ENCODE measurements around the gene SNTA1.
"Not testable (repeated sequence)": the region's sequence is repeated elsewhere in the genome, so short reads cannot be mapped to it uniquely, and the experiment has no call there.

The SNTA1 gene

DNA sequence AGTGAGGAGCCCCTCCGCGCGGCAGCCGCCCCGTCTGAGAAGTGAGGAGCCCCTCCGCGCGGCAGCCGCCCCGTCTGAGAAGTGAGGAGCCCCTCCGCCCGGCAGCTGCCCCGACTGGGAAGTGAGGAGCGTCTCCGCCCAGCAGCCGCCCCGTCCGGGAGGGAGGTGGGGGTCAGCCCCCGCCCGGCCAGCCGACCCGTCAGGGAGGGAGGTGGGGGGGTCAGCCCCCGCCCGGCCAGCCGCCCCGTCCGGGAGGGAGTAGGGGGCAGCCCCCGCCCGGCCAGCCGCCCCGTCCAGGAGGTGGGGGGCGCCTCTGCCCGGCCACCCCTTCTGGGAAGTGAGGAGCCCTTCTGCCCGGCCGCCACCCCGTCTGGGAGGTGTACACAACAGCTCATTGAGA, 54.2 kb downstream of the SNTA1 start:
- not testable (repeated sequence) for DNase-seq

DNA sequence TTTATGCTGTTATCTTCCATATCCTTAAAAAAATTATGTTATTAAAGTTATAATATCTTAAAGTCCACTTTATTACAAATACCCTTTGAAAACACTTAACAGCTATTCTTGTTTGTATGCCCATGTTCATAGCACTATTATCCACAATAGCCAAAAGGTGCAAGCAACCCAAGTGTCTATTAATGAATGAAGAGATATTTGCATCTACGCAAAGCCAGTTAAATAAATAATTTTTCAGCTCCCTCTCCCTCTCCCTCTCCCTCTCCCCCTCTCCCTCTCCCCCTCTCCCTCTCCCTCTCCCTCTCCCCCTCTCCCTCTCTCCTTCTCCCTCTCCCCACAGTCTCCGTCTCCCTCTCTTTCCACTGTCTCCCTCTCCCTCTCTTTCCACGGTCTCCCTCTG, 55.3 kb downstream of the SNTA1 start:
- DNase-seq = no peak

DNA sequence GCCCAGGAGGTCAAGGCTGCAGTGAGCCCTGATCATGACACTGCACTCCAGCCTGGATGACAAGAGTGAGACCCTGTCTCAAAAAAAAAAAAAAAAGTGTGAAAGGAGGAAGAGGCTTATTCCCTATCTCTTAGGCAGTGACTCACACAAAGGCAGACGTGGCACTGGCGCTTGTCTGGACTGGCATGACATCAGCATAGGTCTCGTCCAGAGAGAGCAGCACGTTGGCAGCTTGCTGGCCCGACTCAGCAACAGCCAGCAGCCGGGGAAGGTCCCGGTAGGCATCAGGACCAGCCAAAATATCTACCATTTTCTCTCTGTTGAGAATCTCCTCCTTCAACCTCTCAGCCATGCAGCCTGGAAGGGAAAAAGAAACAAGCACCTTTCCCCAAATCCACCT, 56.4 kb downstream of the SNTA1 start:
- DNase-seq = no peak

DNA sequence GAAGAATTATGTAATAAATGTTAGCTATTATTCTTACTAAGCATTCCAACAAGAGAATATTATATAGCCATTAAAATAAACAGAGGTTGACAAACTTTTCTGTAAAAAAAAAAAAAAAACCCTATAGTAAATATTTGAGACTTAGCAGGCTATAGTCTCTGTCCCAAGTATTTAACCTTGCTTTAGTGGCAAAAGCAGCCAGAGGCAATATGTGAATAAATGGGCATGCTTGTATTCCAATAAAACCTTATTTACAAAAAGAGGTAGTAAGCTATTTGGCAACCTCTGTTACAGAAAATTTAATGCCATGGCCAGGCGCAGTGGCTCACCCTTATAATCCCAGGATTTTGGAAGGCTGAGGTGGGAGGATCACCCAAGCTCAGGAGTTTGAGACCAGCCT, 56.9 kb downstream of the SNTA1 start:
- no peak for DNase-seq

DNA sequence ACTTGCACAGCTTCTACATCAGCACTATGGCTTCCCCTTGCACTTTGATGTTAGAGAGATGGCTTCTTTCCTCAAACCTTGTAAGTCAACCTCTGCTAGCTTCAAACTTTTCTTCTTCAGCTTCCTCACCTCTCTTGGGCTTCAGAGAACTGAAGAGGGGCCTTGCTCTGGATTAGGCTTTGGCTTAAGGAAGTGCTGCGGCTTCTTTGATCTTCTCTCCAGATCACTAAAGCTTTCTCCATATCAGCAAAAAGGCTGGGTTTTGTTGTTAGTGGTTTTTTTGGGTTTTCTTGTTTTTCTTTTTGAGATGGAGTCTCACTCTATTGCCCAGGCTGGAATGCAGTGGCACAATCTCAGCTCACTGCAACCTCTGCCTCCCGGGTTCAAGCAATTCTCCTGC, 66.2 kb downstream of the SNTA1 start:
- no peak for DNase-seq

DNA sequence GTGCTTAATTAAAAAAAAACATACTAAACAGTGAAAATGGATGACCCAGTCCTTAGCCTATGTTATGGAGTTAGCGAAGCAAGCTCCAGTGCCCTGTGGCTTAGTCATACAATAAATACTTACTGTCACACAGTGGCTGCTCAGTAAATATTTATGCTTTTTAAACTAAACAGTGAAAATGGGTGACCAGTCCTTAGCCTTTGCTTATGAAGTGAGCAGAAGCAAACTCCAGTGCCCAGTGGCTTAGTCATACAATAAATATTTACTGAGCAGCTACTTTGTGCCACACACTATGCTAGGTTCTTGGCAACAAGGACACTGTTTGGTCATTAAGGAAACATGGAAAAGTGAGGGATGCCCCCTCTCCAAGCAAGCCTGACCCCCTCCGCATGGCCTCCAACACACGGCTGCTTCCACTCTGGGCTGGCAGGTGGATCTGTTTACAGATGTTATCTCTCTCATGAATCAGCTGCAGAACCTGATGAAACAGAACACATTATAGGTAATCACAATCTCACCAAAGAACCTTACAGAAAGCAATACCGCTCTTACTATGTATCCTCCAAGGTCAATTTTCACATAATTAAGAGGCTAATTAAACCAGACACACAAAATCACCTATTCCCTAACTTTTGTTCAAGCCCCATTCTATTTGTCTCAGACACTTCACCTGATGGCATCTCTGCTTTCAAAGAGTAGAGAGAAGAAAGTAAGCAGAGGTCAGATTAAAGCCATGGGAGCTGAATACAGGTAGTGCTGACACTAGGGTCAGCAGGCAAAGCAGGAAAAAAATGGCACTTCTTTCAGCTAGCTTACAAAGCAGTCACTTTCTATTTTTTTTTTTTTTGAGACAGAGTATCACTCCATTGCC, 69.6 kb downstream of the SNTA1 start:
- no peak for DNase-seq

DNA sequence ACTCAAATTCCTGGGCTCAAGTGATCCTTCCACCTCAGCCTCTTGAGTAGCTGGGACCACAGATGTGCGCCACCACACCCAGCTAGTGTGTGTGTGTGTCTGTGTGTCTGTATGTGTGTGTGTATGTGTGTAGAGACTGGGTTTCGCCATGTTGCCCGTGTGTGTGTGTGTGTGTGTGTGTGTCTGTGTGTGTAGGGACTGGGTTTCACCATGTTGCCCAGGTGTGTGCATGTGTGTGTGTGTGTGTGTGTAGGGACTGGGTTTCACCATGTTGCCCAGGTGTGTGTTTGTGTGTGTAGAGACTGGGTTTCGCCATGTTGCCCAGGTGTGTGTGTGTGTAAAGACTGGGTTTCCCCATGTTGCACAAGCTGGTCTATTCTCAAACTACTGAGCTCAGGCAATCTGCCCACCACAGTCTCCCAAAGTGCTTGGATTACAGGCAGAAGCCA, 70.5 kb downstream of the SNTA1 start:
- no peak for DNase-seq

DNA sequence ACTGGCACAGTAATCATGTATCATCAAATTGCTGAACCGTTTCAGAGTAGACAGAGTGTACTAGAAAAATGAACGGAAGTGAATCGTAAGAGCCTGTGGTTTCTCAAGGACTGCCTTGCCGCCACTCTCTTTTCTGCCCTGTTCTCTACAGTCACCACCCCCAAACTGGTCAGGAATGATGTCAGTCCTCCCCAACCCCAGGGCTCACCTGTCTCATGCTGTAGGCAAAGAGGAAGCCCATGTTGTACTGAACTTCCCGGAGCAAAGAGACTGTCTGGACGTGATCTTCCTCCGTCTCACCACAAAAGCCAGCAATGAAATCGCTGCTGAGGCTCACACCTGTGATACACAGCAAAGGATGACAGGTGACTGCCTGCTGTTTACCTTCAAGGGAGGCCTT, 73.3 kb downstream of the SNTA1 start:
- no peak for DNase-seq

DNA sequence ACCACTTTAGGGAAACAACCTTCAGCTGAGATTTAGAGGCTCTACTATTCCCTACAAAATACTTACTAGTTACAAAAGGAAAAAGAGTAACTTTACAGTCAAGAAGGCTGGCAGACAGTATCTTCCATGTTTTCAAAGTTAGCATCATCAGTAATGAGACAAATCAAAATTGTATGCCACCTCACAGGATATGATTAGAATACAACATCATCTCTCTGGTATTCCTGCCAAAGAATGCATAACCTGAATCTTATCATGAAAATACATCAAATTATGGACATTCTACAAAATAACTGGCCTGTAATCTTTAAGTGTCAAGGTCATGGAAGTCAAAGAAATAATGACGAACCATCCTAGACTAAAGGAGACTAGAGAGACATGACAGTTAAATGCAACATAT, 80.7 kb downstream of the SNTA1 start:
- no peak for DNase-seq

DNA sequence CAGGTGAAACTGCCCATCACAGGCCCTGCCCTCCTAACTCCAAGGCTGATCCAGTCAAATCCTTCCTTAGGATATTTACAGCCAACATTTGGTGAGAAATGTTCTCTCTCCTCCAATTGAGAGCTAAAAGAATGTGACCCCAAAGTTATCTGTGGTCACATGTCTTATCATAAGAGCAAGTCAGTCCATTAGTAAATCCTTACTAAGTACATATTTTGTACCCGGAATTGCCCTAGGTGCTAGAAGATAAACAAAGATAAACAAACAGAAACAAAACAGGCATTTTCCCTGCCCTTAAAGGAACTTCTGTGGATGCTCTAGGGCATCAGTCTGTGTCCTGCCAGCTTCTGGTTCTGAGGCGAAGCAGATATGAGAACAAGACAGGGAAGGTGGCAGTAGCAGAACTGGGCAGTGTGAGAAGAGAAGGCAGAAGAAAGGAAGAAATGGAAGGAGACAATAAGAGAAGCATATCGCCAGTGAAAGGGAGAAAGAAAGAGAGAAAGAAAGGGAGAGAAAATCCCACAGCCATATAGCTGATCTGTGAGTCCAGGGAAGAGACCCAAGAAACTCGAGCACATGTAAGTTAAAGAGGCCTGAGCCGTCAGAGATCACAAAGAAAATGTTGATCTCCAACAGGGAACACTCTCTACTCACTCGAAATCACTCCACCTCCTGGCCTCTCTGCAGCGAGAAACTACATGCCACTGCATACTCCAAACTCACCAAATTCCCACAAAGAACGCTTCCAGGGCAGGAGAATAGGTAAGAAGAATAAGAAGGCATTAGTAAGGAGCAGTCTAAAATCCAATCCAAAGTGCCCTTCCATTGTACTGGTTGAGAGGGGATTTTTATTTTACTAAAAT, 83.9 kb downstream of the SNTA1 start:
- DNase-seq = no peak

Data from NCI-H1436 (cell line).